ENCODE results near the gene KIAA1671. TPM values are rescaled to one million over a fixed set of nuclear protein-coding genes. Genes with fewer than 3 reads are reported as not detected.

Gene KIAA1671
- total RNA-seq, 1 donor from 2014 or later = 17.3 TPM

DNA sequence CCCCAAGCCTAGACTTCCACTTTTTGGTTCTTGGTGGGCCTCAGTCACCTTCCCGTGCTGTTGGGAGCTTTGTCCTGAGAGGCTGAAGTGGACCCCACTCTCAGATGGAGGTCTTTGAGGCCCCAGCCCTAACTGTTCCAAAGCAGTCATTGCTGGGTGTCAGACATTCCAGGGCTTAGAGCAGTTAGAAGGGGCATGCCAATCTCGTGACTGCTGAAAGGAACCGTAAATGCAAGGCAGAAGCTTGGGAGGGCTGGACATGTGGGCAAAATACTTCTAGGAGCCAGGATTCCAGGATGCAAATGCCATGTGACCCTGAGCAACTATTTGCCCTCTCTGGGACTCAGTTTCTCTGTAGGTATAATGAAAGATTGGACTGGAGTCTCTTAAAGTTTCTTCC, 128.3 kb downstream of the KIAA1671 start:
- peaks cover 3% of the 10 kb centered on the region for H3K27me3 Mint-ChIP-seq (ENCODE audit: insufficient read depth, low read depth)
- peaks cover 17% of the 10 kb centered on the region for H3K4me1 Mint-ChIP-seq
- no peak for TF ChIP-seq EZH2 (IDR thresholded peaks at IDR 0.05)
- peaks cover 30% of the 10 kb centered on the region for H3K4me1 ChIP-seq
- H3K4me3 ChIP-seq = no peak overlapping the region
- H3K9me3 Mint-ChIP-seq = no peaks in the 10 kb centered on the region
- no peak overlapping the region for H3K4me2 ChIP-seq
- no peak overlapping the region for H3K4me3 Mint-ChIP-seq
- H3K79me2 ChIP-seq (ENCODE audit: low read depth) = peaks cover 4% of the 10 kb centered on the region
- no peak overlapping the region for H3K27ac ChIP-seq
- no peak overlapping the region for H3K9ac ChIP-seq
- peaks cover 64% of the 10 kb centered on the region for H4K20me1 ChIP-seq (ENCODE audit: low read depth)
- H3F3A ChIP-seq (ENCODE audit: low read depth) = peaks cover 5% of the 10 kb centered on the region
- no peak overlapping the region for H3K27ac Mint-ChIP-seq
- no peaks in the 10 kb centered on the region for H3K27me3 ChIP-seq
- no peaks in the 10 kb centered on the region for H3K36me3 Mint-ChIP-seq
- no peaks in the 10 kb centered on the region for H3K36me3 ChIP-seq
- no peak overlapping the region for H2AFZ ChIP-seq (replicated peaks)
- no peaks in the 10 kb centered on the region for H3K9me3 ChIP-seq (ENCODE audit: low read depth)
- DNase-seq (ENCODE audit: low spot score) = no peak

DNA sequence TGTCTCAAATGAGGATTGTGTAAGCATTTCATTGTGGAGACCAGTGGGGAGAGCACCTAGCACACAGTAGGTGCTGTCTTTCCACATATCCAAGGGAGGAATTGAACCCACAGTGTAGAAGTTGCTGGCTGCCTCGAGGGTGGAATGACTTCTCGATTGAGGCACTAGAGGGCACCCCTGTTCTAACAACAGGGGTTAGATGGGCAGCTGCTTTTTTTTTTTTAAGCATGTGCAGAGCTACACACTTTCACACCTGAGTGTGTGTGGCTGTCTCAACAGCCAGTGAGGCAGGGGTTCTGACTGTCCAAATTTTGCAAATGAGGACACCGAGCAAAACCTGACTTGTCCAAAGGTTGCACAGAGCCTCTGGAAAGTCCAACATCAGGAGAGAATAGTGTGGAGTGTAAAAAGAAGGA, 128.9 kb downstream of the KIAA1671 start:
- TF ChIP-seq, protein P1, sequence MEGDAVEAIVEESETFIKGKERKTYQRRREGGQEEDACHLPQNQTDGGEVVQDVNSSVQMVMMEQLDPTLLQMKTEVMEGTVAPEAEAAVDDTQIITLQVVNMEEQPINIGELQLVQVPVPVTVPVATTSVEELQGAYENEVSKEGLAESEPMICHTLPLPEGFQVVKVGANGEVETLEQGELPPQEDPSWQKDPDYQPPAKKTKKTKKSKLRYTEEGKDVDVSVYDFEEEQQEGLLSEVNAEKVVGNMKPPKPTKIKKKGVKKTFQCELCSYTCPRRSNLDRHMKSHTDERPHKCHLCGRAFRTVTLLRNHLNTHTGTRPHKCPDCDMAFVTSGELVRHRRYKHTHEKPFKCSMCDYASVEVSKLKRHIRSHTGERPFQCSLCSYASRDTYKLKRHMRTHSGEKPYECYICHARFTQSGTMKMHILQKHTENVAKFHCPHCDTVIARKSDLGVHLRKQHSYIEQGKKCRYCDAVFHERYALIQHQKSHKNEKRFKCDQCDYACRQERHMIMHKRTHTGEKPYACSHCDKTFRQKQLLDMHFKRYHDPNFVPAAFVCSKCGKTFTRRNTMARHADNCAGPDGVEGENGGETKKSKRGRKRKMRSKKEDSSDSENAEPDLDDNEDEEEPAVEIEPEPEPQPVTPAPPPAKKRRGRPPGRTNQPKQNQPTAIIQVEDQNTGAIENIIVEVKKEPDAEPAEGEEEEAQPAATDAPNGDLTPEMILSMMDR (IDR thresholded peaks at IDR 0.05) = peak; percentile 70
- TF ChIP-seq EZH2phosphoT487 (IDR thresholded peaks at IDR 0.05) = no peak
- no peak overlapping the region for H3K4me3 ChIP-seq
- no peak overlapping the region for H3K27ac ChIP-seq
- H3K9ac ChIP-seq = no peak overlapping the region
- H3K9me3 ChIP-seq (ENCODE audit: low read depth) = no peaks in the 10 kb centered on the region
- peaks cover 5% of the 10 kb centered on the region for H3F3A ChIP-seq (ENCODE audit: low read depth)
- H3K4me2 ChIP-seq = no peak overlapping the region
- no peak overlapping the region for H2AFZ ChIP-seq (replicated peaks)
- Mint-ChIP-seq H3K27me3 (ENCODE audit: insufficient read depth, low read depth) (peaks cover 2% of the 10 kb centered on the region), H3K36me3 (no peaks in the 10 kb centered on the region), H3K4me3 (no peak overlapping the region), H3K9me3 (no peaks in the 10 kb centered on the region), H3K4me1 (peaks cover 18% of the 10 kb centered on the region), H3K27ac (peak overlapping the region; percentile 74)
- H4K20me1 ChIP-seq (ENCODE audit: low read depth) = peaks cover 65% of the 10 kb centered on the region
- peaks cover 4% of the 10 kb centered on the region for H3K79me2 ChIP-seq (ENCODE audit: low read depth)
- peak; percentile 58 for DNase-seq (ENCODE audit: low spot score)
- peaks cover 29% of the 10 kb centered on the region for H3K4me1 ChIP-seq
- H3K27me3 ChIP-seq = no peaks in the 10 kb centered on the region
- H3K36me3 ChIP-seq = no peaks in the 10 kb centered on the region

DNA sequence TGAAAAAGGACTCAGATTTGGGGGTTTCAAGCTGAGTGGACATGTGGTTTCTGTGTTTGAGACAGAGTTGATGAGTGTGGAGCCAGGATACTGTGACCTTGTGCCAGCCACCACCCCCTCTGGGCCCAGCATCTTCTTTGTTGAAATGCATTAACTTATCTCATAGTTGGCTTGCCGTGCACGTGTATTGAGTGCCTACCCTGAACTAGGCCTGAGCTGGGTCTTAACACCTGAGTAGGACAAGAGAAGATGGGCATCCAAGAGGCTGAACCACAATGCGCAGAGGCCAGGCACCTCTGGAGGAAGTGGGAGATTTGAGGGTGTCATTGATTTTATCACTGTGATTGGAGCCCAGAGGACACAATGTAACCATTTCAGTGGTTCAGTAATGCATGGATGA, 129.6 kb downstream of the KIAA1671 start:
- H3K4me2 ChIP-seq = no peak overlapping the region
- Mint-ChIP-seq H3K9me3 (no peaks in the 10 kb centered on the region), H3K4me1 (peaks cover 18% of the 10 kb centered on the region), H3K27me3 (ENCODE audit: insufficient read depth, low read depth) (peaks cover 2% of the 10 kb centered on the region), H3K27ac (no peak overlapping the region), H3K4me3 (no peak overlapping the region), H3K36me3 (no peaks in the 10 kb centered on the region)
- no peak overlapping the region for H3K4me3 ChIP-seq
- H2AFZ ChIP-seq (replicated peaks) = no peak overlapping the region
- peaks cover 4% of the 10 kb centered on the region for H3K79me2 ChIP-seq (ENCODE audit: low read depth)
- no peaks in the 10 kb centered on the region for H3K9me3 ChIP-seq (ENCODE audit: low read depth)
- H3K27ac ChIP-seq = no peak overlapping the region
- TF ChIP-seq EZH2 (IDR thresholded peaks at IDR 0.05) = no peak
- TF ChIP-seq EZH2phosphoT487 (IDR thresholded peaks at IDR 0.05) = no peak
- TF ChIP-seq, protein P1 (IDR thresholded peaks at IDR 0.05) = no peak
- no peaks in the 10 kb centered on the region for H3K27me3 ChIP-seq
- H3F3A ChIP-seq (ENCODE audit: low read depth) = peaks cover 5% of the 10 kb centered on the region
- H4K20me1 ChIP-seq (ENCODE audit: low read depth) = peaks cover 65% of the 10 kb centered on the region
- H3K36me3 ChIP-seq = no peaks in the 10 kb centered on the region
- DNase-seq (ENCODE audit: low spot score) = no peak
- no peak overlapping the region for H3K9ac ChIP-seq
- peaks cover 23% of the 10 kb centered on the region for H3K4me1 ChIP-seq

- Mint-ChIP-seq H3K36me3 (no peaks in the 10 kb centered on the region), H3K4me3 (no peak overlapping the region), H3K27ac (no peak overlapping the region), H3K27me3 (ENCODE audit: insufficient read depth, low read depth) (peaks cover 2% of the 10 kb centered on the region), H3K4me1 (peaks cover 14% of the 10 kb centered on the region), H3K9me3 (no peaks in the 10 kb centered on the region)
- DNase-seq (ENCODE audit: low spot score) = no peak
- Histone ChIP-seq H3K9ac (no peak overlapping the region), H4K20me1 (ENCODE audit: low read depth) (peaks cover 64% of the 10 kb centered on the region), H3K36me3 (no peaks in the 10 kb centered on the region), H2AFZ (replicated peaks) (no peak overlapping the region), H3K27ac (peak overlapping the region; percentile 30), H3K9me3 (ENCODE audit: low read depth) (no peaks in the 10 kb centered on the region), H3K4me3 (no peak overlapping the region), H3K27me3 (no peaks in the 10 kb centered on the region), H3K79me2 (ENCODE audit: low read depth) (peaks cover 4% of the 10 kb centered on the region), H3K4me1 (peaks cover 23% of the 10 kb centered on the region), H3K4me2 (peak overlapping the region; percentile 29), H3F3A (ENCODE audit: low read depth) (peaks cover 5% of the 10 kb centered on the region)
- TF ChIP-seq, protein P1 (IDR thresholded peaks at IDR 0.05) = no peak
- TF ChIP-seq EZH2phosphoT487 (IDR thresholded peaks at IDR 0.05) (no peak), EZH2 (IDR thresholded peaks at IDR 0.05) (no peak)
Observed at GRCh38 chr22:25083056-25083806, 130.7 kb downstream of the KIAA1671 start.
